ENCODE data around the gene SLC18A2. TPM values are rescaled to one million over a fixed set of nuclear protein-coding genes. Genes with fewer than 3 reads are reported as not detected.
"Not testable (repeated sequence)": the region's sequence is repeated elsewhere in the genome, so short reads cannot be mapped to it uniquely, and the experiment has no call there.

The SLC18A2 gene
- total RNA-seq, 1 experiment from 2014 or later, result 0.52 TPM

DNA sequence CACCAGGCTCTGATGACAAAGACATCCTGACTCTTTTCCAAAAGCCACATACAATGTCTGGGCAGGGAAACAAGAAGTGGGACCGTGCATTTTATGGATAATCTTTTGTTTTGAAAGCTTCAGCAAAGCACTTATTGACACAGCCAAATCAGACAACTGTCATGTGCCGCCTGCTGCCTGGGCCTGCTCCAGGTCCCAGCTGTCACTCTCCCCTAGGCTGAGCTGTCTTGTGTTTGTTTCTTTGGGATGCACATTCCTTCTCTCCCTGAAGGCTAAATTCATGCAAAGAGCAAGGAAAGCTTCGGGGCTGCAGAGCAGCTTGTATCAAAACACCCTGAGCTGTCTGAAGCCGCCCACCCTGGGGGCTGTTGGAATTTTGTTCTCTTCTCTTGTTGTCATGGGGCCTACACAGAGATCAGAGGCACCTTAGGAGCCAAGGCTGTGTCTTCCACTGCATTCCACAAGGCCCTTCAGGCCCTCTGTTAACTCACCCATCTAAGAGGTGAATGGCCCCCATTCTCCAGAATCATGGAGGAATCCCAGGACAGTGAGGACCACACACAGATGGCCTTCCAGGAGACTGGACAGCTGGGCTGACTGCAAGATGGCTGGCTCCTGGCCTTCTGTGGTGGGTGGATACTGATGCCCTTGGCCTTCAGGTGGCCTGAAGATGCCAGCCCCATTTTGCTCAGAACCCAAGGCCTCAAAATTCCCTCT, 17.8 kb upstream of the SLC18A2 start:
- Histone ChIP-seq H3K27me3 (ENCODE audit: control insufficient read depth, insufficient read depth, low read length) (peaks cover 5% of the 10 kb centered on the region), H3K4me3 (ENCODE audit: insufficient read depth, low read depth, low read length) (no peak overlapping the region), H3K36me3 (replicated peaks; ENCODE audit: control insufficient read depth, insufficient read depth, low read length) (no peaks in the 10 kb centered on the region)
- no peak for DNase-seq

GRCh38 chr10:117223693-117224430, 17.1 kb upstream of the SLC18A2 start:
- no peak overlapping the region for H3K4me3 ChIP-seq (ENCODE audit: insufficient read depth, low read depth, low read length)
- no peaks in the 10 kb centered on the region; the same call in 1 of the 2 replicates for H3K27me3 ChIP-seq (ENCODE audit: control insufficient read depth, insufficient read depth, low read length)
- no peaks in the 10 kb centered on the region for H3K36me3 ChIP-seq (replicated peaks; ENCODE audit: control insufficient read depth, insufficient read depth, low read length)
- DNase-seq, result no peak

- no peaks in the 10 kb centered on the region for H3K27me3 ChIP-seq (ENCODE audit: control insufficient read depth, insufficient read depth, low read length)
- H3K36me3 ChIP-seq (replicated peaks; ENCODE audit: control insufficient read depth, insufficient read depth, low read length), result no peaks in the 10 kb centered on the region
- no peak overlapping the region for H3K4me3 ChIP-seq (ENCODE audit: insufficient read depth, low read depth, low read length)
- DNase-seq, result no peak
Measured at GRCh38 chr10:117224881-117225280, 16.0 kb upstream of the SLC18A2 start.

DNA sequence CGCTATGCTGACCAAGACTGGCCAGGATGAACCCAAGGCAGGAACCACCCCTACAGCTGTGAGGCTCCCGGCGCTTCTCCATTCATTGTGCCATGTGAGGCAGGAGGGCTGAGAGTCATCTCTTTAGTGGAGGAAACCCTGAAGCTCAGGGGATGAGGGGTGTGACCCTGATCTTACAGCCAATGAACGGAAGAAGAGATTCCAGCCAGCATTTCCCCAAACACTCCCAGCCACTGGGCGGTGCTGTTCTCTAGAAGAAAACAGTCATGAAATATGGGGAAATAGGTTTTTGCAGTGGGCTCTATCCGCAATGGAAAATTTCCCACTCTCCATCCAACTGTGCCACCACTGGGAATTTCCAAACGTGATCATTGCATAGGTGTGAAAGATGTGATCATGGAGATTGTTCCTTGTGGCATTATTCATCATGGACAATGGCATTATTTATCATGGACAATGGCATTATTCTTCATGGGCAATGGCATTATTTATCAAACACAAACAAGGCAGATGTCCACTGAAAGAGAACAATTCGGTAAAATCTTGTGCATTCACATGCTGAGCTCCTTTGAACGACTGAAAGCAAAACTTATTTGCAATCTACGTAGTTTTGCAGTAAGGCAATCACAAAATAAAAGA, 14.0 kb upstream of the SLC18A2 start:
- peak; percentile 88 for DNase-seq
- Histone ChIP-seq H3K27me3 (ENCODE audit: control insufficient read depth, insufficient read depth, low read length) (no peaks in the 10 kb centered on the region), H3K36me3 (replicated peaks; ENCODE audit: control insufficient read depth, insufficient read depth, low read length) (no peaks in the 10 kb centered on the region), H3K4me3 (ENCODE audit: insufficient read depth, low read depth, low read length) (no peak overlapping the region)

GRCh38 chr10:117228210-117228609, 12.7 kb upstream of the SLC18A2 start:
- DNase-seq, result no peak
- Histone ChIP-seq H3K36me3 (replicated peaks; ENCODE audit: control insufficient read depth, insufficient read depth, low read length) (no peaks in the 10 kb centered on the region), H3K27me3 (ENCODE audit: control insufficient read depth, insufficient read depth, low read length) (no peaks in the 10 kb centered on the region; the same call in 1 of the 2 replicates), H3K4me3 (ENCODE audit: insufficient read depth, low read depth, low read length) (no peak overlapping the region)

- H3K4me3 ChIP-seq (ENCODE audit: insufficient read depth, low read depth, low read length); H3K27me3 ChIP-seq (ENCODE audit: control insufficient read depth, insufficient read depth, low read length); DNase-seq; H3K36me3 ChIP-seq (replicated peaks; ENCODE audit: control insufficient read depth, insufficient read depth, low read length): not testable (repeated sequence)
Measured at GRCh38 chr10:117230107-117230506, 10.8 kb upstream of the SLC18A2 start.

DNA sequence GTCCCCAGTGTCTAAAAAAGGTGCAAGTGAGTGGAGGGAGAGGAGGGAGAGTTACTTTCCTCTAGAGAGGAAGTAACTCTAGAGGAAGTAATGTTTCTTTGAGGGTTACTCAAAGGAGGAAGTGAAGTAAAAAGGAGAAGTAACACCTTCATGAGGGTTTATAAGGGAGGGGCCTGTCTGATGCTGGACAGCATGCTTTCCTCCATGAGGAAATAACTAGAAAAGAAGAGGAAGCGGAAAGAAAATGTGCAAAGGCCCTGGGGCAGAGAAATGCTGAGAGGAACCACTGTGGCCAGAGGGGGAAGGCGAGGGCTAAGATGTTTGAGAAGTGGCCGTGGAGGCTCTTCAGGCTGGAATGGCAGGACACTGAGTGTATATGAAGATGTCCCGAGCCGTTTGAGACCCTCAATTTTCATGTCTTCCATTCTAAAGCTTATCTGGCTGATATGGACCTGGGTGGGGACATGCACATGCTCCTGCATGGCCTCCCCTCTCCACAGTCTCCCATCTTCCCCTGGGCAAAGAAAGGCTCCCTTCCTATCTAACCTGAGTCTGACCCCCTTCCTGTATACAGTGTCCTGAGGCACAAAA, 3.4 kb upstream of the SLC18A2 start:
- Histone ChIP-seq H3K36me3 (replicated peaks; ENCODE audit: control insufficient read depth, insufficient read depth, low read length) (no peaks in the 10 kb centered on the region), H3K4me3 (ENCODE audit: insufficient read depth, low read depth, low read length) (no peak overlapping the region), H3K27me3 (ENCODE audit: control insufficient read depth, insufficient read depth, low read length) (peaks cover 35% of the 10 kb centered on the region)
- no peak for DNase-seq

DNA sequence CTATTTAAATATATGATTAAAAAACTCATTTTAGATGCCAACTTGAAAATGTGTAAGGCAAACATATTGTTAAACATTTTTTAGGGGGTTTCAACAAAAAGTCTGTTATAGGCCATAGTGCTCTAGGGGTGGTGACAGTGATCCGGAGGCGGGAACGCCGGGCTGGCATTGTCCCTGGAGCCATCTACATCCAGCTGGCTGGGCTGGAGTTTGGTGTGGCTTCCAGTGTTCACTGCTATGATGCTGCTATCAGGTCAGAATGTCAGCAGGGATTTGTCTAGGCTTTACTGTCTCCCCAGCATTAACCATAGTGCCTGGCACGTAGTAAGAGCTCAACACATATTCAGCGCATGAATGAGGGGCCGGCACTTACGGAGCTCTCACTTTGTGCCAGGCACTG, 1.9 kb upstream of the SLC18A2 start:
- H3K4me3 ChIP-seq (ENCODE audit: insufficient read depth, low read depth, low read length), result no peak overlapping the region
- no peak for DNase-seq
- no peaks in the 10 kb centered on the region for H3K36me3 ChIP-seq (replicated peaks; ENCODE audit: control insufficient read depth, insufficient read depth, low read length)
- H3K27me3 ChIP-seq (ENCODE audit: control insufficient read depth, insufficient read depth, low read length), result peaks cover 47% of the 10 kb centered on the region

DNA sequence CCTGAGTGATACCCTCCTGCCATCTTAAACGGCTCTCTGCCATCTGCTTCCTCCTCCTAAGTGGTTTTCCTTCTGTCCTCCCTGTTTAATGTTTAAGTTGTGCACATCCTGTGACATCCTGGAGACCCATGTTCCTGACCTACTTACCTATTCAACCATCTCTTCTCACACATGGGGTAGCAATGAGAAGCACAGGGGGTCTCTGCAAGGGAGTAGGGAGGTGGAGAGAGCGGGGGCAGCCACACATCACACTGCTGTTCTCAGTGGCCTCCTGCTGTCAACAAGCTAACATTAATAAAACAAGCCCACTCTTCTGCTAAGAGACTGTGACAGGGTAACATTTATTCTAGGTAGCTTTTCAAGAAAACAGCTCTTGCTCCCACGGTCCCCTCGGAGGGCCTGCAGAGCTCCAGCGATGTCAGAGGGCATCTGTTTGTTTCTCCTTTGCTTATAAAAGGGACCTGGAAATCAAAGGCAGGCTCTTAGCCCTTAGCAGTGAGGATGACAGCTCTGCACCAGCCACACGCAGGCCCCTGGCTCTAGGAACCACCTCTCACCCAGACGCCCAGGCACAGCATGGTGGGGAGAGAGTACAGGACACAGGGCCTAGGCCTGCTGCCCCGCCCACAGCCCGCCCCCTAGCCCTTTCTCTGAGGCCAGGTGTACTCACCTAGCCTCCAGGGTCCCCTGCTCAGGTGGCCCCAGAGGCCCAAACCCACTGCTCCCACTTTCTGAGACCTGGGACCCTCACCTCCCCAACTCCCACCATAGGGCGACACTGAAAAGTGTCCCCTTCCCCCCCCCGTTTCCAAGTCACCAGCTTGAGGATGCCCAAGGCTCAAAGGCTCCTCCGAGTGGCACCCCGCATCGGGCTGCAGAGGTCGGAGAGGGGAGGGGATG, 943 bp upstream of the SLC18A2 start:
- H3K27me3 ChIP-seq (ENCODE audit: control insufficient read depth, insufficient read depth, low read length), result peaks cover 52% of the 10 kb centered on the region
- DNase-seq, result peak; percentile 87
- peak overlapping the region; percentile 72 for H3K4me3 ChIP-seq (ENCODE audit: insufficient read depth, low read depth, low read length)
- no peaks in the 10 kb centered on the region for H3K36me3 ChIP-seq (replicated peaks; ENCODE audit: control insufficient read depth, insufficient read depth, low read length)

DNA sequence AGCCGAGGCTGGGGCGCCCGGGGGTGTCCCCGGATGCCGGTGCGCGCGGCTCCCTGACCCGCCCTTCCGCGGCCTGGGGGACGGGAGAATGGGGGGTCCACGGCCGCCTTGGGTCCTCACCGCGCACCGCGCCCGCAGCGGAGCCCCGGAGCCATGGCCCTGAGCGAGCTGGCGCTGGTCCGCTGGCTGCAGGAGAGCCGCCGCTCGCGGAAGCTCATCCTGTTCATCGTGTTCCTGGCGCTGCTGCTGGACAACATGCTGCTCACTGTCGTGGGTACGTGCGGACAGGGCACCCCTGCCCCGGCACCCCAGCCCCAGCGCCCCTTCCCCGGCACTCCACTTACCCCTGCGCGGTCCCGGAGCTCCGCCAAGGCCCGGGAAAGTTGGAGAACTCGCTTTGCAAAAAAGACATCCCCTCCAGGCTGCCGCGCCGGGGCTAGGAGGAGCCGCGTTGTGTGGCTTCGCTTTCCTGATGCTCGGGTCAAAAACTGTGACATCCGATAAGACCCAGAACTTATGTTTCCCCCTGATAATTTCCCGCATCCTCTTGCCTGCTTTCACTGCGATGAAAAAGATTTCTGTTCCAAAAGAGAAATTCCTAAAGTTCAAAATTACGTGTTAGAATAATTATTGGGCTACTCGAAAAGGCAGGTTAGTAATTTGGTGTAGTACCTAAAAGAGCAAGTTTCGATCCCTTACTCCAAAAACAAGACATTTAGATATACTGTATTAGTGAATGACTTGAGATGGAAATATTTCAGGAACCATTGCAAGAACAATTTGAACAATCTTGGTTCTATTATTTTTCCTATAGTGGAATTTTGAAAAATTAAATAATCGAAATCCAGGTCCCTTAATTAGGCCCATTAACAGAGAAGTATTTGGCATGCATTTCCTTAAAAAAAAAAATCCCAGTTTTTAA, 888 bp downstream of the SLC18A2 start:
- peak overlapping the region; percentile 72 for H3K4me3 ChIP-seq (ENCODE audit: insufficient read depth, low read depth, low read length)
- no peaks in the 10 kb centered on the region for H3K36me3 ChIP-seq (replicated peaks; ENCODE audit: control insufficient read depth, insufficient read depth, low read length)
- peaks cover 45% of the 10 kb centered on the region for H3K27me3 ChIP-seq (ENCODE audit: control insufficient read depth, insufficient read depth, low read length)
- peak; percentile 87 for DNase-seq

DNA sequence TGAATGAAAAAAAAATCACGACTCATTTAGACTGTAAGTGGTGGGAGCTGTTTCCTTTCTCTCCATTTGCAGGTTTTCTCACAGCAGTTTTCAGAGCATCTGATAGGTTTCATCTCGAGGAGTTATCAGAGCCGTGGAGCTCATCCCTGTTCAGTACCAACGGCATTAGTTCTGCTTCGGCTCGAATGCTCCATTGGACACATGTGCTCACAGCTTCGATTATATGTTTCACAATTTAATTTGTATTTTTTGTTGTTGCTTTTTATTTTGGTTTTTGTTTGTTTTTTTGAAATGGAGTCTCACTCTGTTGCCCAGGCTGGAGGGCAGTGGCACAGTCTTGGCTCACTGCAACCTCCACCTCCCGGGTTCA, 1.5 kb downstream of the SLC18A2 start:
- H3K4me3 ChIP-seq (ENCODE audit: insufficient read depth, low read depth, low read length), result no peak overlapping the region
- no peaks in the 10 kb centered on the region for H3K36me3 ChIP-seq (replicated peaks; ENCODE audit: control insufficient read depth, insufficient read depth, low read length)
- no peak for DNase-seq
- peaks cover 45% of the 10 kb centered on the region for H3K27me3 ChIP-seq (ENCODE audit: control insufficient read depth, insufficient read depth, low read length)

DNA sequence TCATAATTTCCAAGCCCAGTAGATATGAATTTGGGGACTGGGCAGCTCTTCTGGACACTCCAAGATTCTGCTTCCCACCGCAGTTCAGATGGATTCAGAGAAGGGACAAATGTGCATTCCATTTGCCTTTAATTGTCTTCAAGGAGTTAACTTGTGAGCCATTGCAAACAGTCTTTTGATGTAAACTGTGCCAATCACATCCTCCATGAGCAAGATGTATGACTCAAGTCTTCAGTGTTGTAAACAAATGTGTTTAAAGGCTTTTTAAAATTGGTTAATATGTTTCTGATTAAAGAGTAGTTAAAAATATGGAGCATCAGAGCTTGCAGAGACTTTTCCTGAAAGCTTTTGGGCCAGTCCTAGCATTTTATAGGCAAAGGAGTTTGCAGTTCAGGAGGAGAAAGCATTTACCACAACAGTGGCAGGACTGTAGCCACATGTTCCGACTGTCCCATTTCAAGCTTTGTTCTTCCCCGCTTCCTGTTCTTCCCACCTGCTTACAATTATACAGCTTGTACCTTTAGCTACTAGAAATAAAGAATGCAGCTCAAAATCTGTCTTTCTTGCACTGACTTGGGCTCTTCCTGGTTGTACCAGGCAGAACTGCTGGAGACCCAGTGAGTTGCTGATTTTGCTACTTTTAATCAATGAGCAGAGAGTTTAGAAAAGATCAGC, 6.2 kb downstream of the SLC18A2 start:
- peaks cover 21% of the 10 kb centered on the region for H3K27me3 ChIP-seq (ENCODE audit: control insufficient read depth, insufficient read depth, low read length)
- H3K4me3 ChIP-seq (ENCODE audit: insufficient read depth, low read depth, low read length), result no peak overlapping the region
- H3K36me3 ChIP-seq (replicated peaks; ENCODE audit: control insufficient read depth, insufficient read depth, low read length), result no peaks in the 10 kb centered on the region
- DNase-seq, result no peak

Data from H7 (cell line).